Thyroid gland (tissue), 4 donors: Measurements from ENCODE around the gene CTNNBL1. TPM values are rescaled to one million over a fixed set of nuclear protein-coding genes. Genes with fewer than 3 reads are reported as not detected.

Source experiments
- DNase-seq, 2 donors: peaks; one replicate each; pipeline ENCODE4 v3.0.0-alpha.2; 2019
- H3K27ac ChIP-seq, 3 donors: fragments of 200-600 bp; sonication (generic); 1 replicate in 2 of 3; 2 replicates in 1 of 3; pipeline ENCODE4 v1.5.1; 2016 to 2019; ENCODE audit warnings: mild to moderate bottlenecking in 1 of 3, moderate library complexity in 1 of 3
- H3K27me3 ChIP-seq: fragments of 200-600 bp; sonication (generic); one replicate; pipeline ENCODE4 v1.5.1; 2019
- H3K36me3 ChIP-seq, 2 donors: fragments of 200-600 bp; sonication (generic); one replicate each; pipeline ENCODE4 v1.5.1; 2016 to 2019
- H3K4me1 ChIP-seq, 2 donors: fragments of 200-600 bp; sonication (generic); one replicate each; pipeline ENCODE4 v1.5.1; 2017 to 2019
- H3K4me3 ChIP-seq, 3 donors: fragments of 200-600 bp; sonication (generic); replicated peaks in 1 of 3; 1 replicate in 2 of 3; 2 replicates in 1 of 3; pipeline ENCODE4 v1.5.1; 2016; ENCODE audit warnings: mild to moderate bottlenecking in 1 of 3
- H3K9me3 ChIP-seq: fragments of 200-600 bp; sonication (generic); one replicate; pipeline ENCODE4 v1.5.1; 2017
- CTCF ChIP-seq, 6 experiments: fragments of 200-600 bp in 3 of 6; fragments of 450-650 bp in 3 of 6; sonication (generic) in 3 of 6; IDR thresholded peaks; one replicate each; pipeline ENCODE4 v1.5.1; 2016 to 2019; ENCODE audit warnings: antibody characterized with exemption in 6 of 6, mild to moderate bottlenecking in 2 of 6, inconsistent platforms in 1 of 6, moderate library complexity in 1 of 6
- POLR2A ChIP-seq, 2 donors: fragments of 450-650 bp; IDR thresholded peaks; one replicate each; pipeline ENCODE4 v1.6.1; 2017; ENCODE audit warnings: antibody characterized with exemption in 2 of 2, mild to moderate bottlenecking in 2 of 2, moderate library complexity in 1 of 2
- WGBS, 2 donors: methylation state at CpG; one replicate each; pipeline ENCODE4 v1.1.5; 2017; 5-methylcytosine and 5-hydroxymethylcytosine counted together
- intact Hi-C: fragments of 100-400 bp; cut with DNase I; formaldehyde crosslinking; loops from one replicate; pipeline ENCODE4 v1.15.1; 2023
- total RNA-seq, 4 donors: library from RNA; depleted of rRNA; stranded (reverse); fragments of >200 nt; gene quantifications; one replicate each; pipeline ENCODE4 v1.2.3, GENCODE V29; 2016

CTNNBL1 gene
- total RNA-seq, 4 donors from 2014 or later, result 22.3 to 31.2 (median 24.6) TPM

GRCh38 chr20:37649676-37650370 lies 44.0 kb upstream of the CTNNBL1 start:
- DNase-seq, result no peak
- Histone ChIP-seq H3K36me3 (no peaks in the 10 kb centered on the region), H3K4me1 (no peaks in the 10 kb centered on the region), H3K4me3 (no peak overlapping the region), H3K9me3 (no peaks in the 10 kb centered on the region), H3K27me3 (no peaks in the 10 kb centered on the region), H3K27ac (no peak overlapping the region)
- intact Hi-C loops, result no loop called here
- TF ChIP-seq CTCF (IDR thresholded peaks at IDR 0.05), result no peak
- no peak for TF ChIP-seq POLR2A (IDR thresholded peaks at IDR 0.05)
- 55 to 60% methylated on average over 9 of the region's 9 CpGs for WGBS, 2 donors

DNA sequence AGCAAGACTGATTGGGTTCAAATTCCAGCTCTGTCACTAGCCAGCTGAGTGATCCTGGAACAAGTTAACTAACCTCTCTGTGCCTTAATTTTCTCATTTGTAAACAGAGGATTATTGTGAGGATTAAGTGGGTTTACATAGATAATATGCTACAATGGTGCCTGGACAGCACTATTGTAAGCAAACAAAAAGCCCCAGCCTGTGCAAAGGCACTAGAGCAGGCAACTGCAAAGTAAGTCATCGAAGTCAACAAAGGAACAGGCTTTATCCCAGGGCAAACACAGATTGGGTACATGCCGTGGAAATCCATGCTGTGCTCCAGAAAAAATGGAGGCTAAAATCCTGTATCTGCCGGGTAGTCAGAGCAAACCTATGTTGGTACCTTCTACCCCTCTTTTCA lies 43.2 kb upstream of the CTNNBL1 start:
- Histone ChIP-seq H3K4me1 (no peaks in the 10 kb centered on the region), H3K4me3 (no peak overlapping the region), H3K27ac (no peak overlapping the region), H3K9me3 (no peaks in the 10 kb centered on the region), H3K36me3 (no peaks in the 10 kb centered on the region), H3K27me3 (no peaks in the 10 kb centered on the region)
- no peak for DNase-seq
- TF ChIP-seq POLR2A (IDR thresholded peaks at IDR 0.05) (no peak), CTCF (IDR thresholded peaks at IDR 0.05) (no peak)
- WGBS, 2 donors, result 56 to 79% methylated on average over 3 of the region's 3 CpGs
- intact Hi-C loops, result no loop called here

DNA sequence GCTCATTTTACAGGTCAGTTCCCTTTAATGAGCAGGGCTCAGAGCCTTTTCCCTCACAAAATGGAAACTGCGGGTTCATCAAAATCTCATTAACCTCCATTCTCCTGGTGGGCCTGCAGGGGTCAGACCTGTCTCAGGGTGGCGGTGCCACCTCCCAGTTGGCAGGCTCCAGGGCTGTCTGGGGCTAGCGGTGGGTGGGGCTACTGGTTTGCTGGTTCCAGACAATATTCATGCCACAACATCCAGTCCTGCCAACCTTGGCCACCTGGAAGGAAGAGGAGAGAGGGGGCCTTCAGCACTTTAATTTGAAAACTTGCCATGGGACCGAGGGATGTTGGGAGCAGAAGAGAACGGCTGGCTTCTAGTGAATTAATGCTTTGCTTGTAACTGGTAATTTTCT lies 41.9 kb upstream of the CTNNBL1 start:
- Histone ChIP-seq H3K9me3 (no peaks in the 10 kb centered on the region), H3K4me3 (no peak overlapping the region), H3K4me1 (no peaks in the 10 kb centered on the region), H3K27me3 (no peaks in the 10 kb centered on the region), H3K36me3 (no peaks in the 10 kb centered on the region), H3K27ac (no peak overlapping the region)
- intact Hi-C loops, result no loop called here
- DNase-seq, result peak; percentile 52 to 57
- TF ChIP-seq POLR2A (IDR thresholded peaks at IDR 0.05), result no peak
- TF ChIP-seq CTCF (IDR thresholded peaks at IDR 0.05), result peak in 4 of 6 experiments; percentile 21 to 60 (median 56)
- WGBS, 2 donors, result 33 to 48% methylated on average over 5 of the region's 5 CpGs

GRCh38 chr20:37656945-37657344 lies 36.9 kb upstream of the CTNNBL1 start:
- intact Hi-C loops, result no loop called here

DNA sequence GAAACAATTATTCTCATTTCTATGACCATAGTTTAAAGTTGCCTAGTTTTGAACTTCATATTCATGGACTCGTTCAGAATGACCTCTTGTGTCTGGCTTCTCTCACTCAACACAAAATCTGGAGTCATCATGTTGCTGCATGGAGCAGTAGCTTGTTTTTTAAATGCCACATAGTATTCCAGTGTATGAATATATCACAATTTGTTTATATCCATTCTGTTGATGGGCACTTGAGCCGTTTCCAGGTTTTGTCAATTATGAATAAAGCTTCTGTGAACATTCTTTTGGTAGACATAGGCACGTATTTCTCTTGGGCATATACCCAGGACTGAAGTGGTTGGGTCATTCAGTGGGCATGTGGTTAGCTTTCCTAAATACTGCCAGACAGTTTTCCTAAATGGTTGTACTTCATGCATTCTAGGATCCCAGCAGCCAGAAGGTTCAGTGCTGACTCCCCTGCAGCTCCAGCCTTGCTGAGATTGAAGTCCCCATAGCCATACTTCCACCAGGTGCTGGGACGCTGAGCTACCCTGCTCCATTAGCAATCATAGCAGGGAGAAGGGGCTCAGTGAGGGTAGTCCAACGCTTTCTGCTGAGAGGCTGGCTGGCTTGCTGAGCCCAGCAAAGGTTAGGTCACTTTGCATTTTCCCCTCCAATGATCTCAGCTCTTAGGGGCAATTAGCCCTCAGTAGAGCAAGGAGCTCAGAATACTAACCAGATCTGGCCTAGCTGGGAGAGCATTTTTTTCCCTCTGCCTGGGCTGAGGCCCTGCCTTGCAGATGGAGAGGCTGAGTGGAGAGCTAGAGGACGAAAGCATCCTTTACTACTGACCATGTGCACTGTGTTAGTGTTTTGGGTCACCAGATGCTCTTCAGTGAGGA lies 35.7 kb upstream of the CTNNBL1 start:
- Histone ChIP-seq H3K36me3 (no peaks in the 10 kb centered on the region), H3K4me1 (no peaks in the 10 kb centered on the region), H3K27ac (no peak overlapping the region), H3K4me3 (no peak overlapping the region), H3K9me3 (no peaks in the 10 kb centered on the region), H3K27me3 (no peaks in the 10 kb centered on the region)
- intact Hi-C loops, result no loop called here
- 59 to 64% methylated on average over 5 to 6 of the region's 6 CpGs for WGBS, 2 donors
- DNase-seq, result no peak
- no peak for TF ChIP-seq CTCF (IDR thresholded peaks at IDR 0.05)
- no peak for TF ChIP-seq POLR2A (IDR thresholded peaks at IDR 0.05)

More at GRCh38 chr20:37656945-37657344, 36.9 kb upstream of the CTNNBL1 start:
- no peak for TF ChIP-seq POLR2A (IDR thresholded peaks at IDR 0.05)
- Histone ChIP-seq H3K9me3 (no peaks in the 10 kb centered on the region), H3K27me3 (no peaks in the 10 kb centered on the region), H3K4me3 (no peak overlapping the region), H3K36me3 (no peaks in the 10 kb centered on the region), H3K4me1 (no peaks in the 10 kb centered on the region), H3K27ac (no peak overlapping the region)
- 75 to 82% methylated on average over 6 of the region's 6 CpGs for WGBS, 2 donors
- no peak for DNase-seq
